Measurements from ENCODE around the gene AQP1. TPM values are rescaled to one million over a fixed set of nuclear protein-coding genes. Genes with fewer than 3 reads are reported as not detected.
A peak's percentile ranks its signal among the peaks of the same experiment; 100 is the strongest.

AQP1 gene
- total RNA-seq, 1 donor from 2014 or later = 6.7 TPM

DNA sequence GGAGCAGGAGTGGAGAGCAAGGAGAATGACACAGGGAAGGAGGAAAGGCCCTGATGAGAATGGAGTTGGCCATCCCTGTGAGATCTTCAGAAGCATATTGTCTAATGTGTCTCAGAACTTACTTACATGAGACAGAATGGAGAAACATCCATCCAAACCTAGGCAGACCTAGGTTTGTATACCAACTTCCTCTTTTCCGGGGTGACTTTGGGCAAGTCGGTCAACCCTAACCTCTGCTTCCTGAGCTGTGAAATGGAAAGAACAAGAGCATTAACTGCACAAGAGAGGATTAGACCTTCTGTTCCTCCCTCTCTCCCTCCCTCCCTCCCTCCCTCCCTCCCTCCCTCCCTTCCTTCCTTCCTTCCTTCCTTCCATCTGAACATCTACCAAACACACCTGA is 56.6 kb downstream of the AQP1 start:
- Mint-ChIP-seq H3K27me3 (ENCODE audit: unreplicated experiment) (peaks cover 67% of the 10 kb centered on the region), H3K36me3 (ENCODE audit: unreplicated experiment) (no peaks in the 10 kb centered on the region), H3K27ac (ENCODE audit: unreplicated experiment) (no peak overlapping the region), H3K4me3 (ENCODE audit: unreplicated experiment) (no peak overlapping the region), H3K4me1 (ENCODE audit: unreplicated experiment) (no peaks in the 10 kb centered on the region), H3K9me3 (ENCODE audit: unreplicated experiment) (no peaks in the 10 kb centered on the region)
- DNase-seq (ENCODE audit: extremely low spot score, unreplicated experiment) = no peak
- TF ChIP-seq, protein P1, sequence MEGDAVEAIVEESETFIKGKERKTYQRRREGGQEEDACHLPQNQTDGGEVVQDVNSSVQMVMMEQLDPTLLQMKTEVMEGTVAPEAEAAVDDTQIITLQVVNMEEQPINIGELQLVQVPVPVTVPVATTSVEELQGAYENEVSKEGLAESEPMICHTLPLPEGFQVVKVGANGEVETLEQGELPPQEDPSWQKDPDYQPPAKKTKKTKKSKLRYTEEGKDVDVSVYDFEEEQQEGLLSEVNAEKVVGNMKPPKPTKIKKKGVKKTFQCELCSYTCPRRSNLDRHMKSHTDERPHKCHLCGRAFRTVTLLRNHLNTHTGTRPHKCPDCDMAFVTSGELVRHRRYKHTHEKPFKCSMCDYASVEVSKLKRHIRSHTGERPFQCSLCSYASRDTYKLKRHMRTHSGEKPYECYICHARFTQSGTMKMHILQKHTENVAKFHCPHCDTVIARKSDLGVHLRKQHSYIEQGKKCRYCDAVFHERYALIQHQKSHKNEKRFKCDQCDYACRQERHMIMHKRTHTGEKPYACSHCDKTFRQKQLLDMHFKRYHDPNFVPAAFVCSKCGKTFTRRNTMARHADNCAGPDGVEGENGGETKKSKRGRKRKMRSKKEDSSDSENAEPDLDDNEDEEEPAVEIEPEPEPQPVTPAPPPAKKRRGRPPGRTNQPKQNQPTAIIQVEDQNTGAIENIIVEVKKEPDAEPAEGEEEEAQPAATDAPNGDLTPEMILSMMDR (IDR thresholded peaks at IDR 0.05) = no peak

DNA sequence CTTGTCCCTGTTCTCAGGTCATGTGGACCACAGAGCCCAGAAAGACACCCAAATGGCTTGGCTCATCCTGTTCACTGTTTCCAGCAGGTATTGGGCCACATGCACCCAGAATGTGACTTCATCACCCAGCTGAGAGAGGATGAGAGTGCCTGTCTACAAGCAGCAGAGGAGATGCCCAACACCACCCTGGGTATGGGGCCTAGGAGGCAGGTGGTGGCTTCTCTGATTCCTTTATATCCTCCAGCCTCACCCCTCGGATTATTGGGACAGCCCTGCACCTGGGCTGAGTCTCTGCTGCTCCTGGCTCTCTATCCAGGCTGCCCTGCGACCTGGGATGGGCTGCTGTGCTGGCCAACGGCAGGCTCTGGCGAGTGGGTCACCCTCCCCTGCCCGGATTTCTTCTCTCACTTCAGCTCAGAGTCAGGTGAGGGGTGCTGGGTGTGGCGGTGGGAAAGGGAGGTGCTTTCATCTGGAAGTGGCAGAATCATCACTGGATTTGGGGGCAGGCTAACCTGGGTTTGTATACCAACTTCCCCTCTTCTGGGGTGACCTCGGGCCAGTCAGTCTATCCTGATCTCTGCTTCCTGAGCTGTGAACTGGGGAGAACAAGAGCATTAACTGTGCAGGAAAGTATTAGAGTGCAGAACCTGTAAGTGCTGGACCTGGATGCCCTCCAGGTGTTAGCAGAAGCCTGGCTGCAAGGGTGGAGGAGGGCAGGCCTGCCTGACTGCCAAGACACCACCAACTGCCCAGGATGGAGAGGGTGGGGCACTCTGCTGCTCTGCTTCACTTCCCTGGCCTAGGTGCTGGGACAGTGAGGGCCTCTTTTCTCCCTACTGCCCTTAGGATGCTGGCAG is 57.3 kb downstream of the AQP1 start:
- peak; percentile 72 for DNase-seq (ENCODE audit: extremely low spot score, unreplicated experiment)
- Mint-ChIP-seq H3K9me3 (ENCODE audit: unreplicated experiment) (no peaks in the 10 kb centered on the region), H3K27me3 (ENCODE audit: unreplicated experiment) (peaks cover 65% of the 10 kb centered on the region), H3K4me3 (ENCODE audit: unreplicated experiment) (no peak overlapping the region), H3K4me1 (ENCODE audit: unreplicated experiment) (no peaks in the 10 kb centered on the region), H3K27ac (ENCODE audit: unreplicated experiment) (no peak overlapping the region), H3K36me3 (ENCODE audit: unreplicated experiment) (no peaks in the 10 kb centered on the region)
- TF ChIP-seq, protein P1 (IDR thresholded peaks at IDR 0.05) = no peak

DNA sequence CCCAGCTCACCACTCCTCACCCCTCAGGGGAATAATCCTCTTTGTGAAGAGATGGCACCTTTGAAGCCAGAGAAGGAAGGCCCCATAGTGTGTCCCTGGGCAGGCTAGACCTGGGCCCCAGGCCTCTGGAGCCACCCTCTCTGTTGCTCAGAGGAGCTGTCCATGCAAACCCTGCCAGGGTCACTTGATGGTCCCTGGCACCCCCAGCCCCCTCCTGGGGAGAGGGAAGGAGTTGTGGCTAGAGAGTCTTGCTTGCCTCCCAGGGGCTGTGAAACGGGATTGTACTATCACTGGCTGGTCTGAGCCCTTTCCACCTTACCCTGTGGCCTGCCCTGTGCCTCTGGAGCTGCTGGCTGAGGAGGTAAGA is 57.9 kb downstream of the AQP1 start:
- peak; percentile 83 for DNase-seq (ENCODE audit: extremely low spot score, unreplicated experiment)
- Mint-ChIP-seq H3K36me3 (ENCODE audit: unreplicated experiment) (no peaks in the 10 kb centered on the region), H3K4me3 (ENCODE audit: unreplicated experiment) (no peak overlapping the region), H3K27me3 (ENCODE audit: unreplicated experiment) (peaks cover 61% of the 10 kb centered on the region), H3K4me1 (ENCODE audit: unreplicated experiment) (no peaks in the 10 kb centered on the region), H3K27ac (ENCODE audit: unreplicated experiment) (no peak overlapping the region), H3K9me3 (ENCODE audit: unreplicated experiment) (no peaks in the 10 kb centered on the region)
- TF ChIP-seq, protein P1 (IDR thresholded peaks at IDR 0.05) = no peak

DNA sequence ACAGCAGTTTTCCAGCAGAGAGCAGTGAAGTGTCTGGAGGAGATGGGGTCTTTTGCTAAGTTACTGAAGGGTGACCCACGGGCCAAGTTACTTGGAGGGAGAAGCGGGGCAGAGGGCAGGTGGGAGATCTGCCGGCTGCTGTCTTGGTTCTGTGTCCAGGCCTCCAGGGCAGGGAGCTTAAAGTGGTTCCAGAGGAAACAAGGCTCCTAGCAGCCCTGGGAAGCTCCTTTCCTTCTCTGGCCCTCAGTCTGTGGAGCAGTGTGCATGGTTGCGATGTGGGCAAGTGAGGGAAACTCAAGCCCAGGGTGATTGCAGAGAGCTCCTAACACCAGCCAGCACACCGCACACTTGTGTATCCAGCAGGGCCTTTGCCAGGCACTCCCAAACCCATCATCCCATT is 58.4 kb downstream of the AQP1 start:
- Mint-ChIP-seq H3K4me3 (ENCODE audit: unreplicated experiment) (no peak overlapping the region), H3K4me1 (ENCODE audit: unreplicated experiment) (no peaks in the 10 kb centered on the region), H3K27ac (ENCODE audit: unreplicated experiment) (no peak overlapping the region), H3K36me3 (ENCODE audit: unreplicated experiment) (no peaks in the 10 kb centered on the region), H3K27me3 (ENCODE audit: unreplicated experiment) (peaks cover 59% of the 10 kb centered on the region), H3K9me3 (ENCODE audit: unreplicated experiment) (no peaks in the 10 kb centered on the region)
- TF ChIP-seq, protein P1 (IDR thresholded peaks at IDR 0.05) = no peak
- DNase-seq (ENCODE audit: extremely low spot score, unreplicated experiment) = peak; percentile 62

GRCh38 chr7:30970594-30971094 is 59.0 kb downstream of the AQP1 start:
- TF ChIP-seq, protein P1 (IDR thresholded peaks at IDR 0.05) = no peak
- Mint-ChIP-seq H3K27ac (ENCODE audit: unreplicated experiment) (no peak overlapping the region), H3K9me3 (ENCODE audit: unreplicated experiment) (no peaks in the 10 kb centered on the region), H3K36me3 (ENCODE audit: unreplicated experiment) (no peaks in the 10 kb centered on the region), H3K4me1 (ENCODE audit: unreplicated experiment) (no peaks in the 10 kb centered on the region), H3K4me3 (ENCODE audit: unreplicated experiment) (no peak overlapping the region), H3K27me3 (ENCODE audit: unreplicated experiment) (peaks cover 59% of the 10 kb centered on the region)
- peak; percentile 57 for DNase-seq (ENCODE audit: extremely low spot score, unreplicated experiment)
